ENCODE data around the gene TSHZ2. TPM values are rescaled to one million over a fixed set of nuclear protein-coding genes. Genes with fewer than 3 reads are reported as not detected.

The TSHZ2 gene
- total and polyA plus RNA-seq, 9 of the 15 experiments (the other 6 are each of a cell fraction or from before 2014, with no cell fraction given), result 0.03 to 0.20 (median 0.05) TPM; not detected in 4

DNA sequence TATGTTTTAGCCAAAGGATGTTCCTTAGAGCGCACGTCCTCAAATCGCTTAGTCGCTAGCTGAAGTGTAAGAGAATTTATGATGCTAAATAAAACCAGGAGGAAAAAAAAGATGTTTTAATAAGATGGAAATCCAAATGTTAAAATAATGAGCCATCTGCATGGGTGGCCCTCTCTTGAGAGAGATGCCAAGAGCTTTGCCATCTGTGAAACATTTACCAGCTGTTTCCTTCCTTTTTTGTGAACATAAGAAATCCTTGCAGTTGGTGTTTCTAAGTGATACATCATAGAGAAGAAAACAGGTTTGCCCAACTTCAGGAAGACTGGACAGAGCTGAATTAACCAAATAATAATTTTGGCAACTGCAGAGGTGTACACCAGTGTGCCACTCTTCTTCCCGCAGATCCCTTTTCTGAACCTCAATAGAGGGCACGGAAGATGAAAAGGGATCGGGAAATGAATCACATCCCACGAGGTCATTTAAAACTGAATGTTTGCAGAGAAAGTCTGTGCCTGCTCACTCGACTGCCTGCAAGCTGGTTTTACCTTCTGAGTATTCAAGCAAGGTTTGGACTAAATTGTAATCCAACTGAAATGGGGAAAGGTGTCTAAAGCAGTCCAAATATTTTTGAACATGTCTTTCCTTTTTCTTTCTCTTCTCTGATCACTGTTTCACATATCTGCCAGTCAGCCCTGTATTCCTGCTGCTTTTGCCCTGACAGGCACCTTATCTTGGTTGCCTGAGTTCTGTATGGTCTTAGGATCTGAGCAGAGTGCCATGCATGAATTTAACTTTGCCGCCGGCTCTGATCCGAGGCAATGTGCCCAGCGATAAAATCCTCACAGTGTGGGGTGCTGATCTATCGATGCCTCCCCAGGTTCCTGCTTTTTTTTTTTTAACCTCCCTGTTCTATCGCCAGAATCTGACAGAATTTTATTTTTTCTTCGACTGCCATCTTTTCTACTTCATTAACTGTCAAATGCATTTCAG is 35.5 kb upstream of the TSHZ2 start (continued):
- TF ChIP-seq, protein P1, sequence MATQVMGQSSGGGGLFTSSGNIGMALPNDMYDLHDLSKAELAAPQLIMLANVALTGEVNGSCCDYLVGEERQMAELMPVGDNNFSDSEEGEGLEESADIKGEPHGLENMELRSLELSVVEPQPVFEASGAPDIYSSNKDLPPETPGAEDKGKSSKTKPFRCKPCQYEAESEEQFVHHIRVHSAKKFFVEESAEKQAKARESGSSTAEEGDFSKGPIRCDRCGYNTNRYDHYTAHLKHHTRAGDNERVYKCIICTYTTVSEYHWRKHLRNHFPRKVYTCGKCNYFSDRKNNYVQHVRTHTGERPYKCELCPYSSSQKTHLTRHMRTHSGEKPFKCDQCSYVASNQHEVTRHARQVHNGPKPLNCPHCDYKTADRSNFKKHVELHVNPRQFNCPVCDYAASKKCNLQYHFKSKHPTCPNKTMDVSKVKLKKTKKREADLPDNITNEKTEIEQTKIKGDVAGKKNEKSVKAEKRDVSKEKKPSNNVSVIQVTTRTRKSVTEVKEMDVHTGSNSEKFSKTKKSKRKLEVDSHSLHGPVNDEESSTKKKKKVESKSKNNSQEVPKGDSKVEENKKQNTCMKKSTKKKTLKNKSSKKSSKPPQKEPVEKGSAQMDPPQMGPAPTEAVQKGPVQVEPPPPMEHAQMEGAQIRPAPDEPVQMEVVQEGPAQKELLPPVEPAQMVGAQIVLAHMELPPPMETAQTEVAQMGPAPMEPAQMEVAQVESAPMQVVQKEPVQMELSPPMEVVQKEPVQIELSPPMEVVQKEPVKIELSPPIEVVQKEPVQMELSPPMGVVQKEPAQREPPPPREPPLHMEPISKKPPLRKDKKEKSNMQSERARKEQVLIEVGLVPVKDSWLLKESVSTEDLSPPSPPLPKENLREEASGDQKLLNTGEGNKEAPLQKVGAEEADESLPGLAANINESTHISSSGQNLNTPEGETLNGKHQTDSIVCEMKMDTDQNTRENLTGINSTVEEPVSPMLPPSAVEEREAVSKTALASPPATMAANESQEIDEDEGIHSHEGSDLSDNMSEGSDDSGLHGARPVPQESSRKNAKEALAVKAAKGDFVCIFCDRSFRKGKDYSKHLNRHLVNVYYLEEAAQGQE (IDR thresholded peaks at IDR 0.05; ENCODE audit: borderline replicate concordance), result no peak
- TF ChIP-seq, protein P1 (CRISPR knock-in tag; IDR thresholded peaks at IDR 0.05; ENCODE audit: low read depth), result no peak
- TF ChIP-seq PKNOX1 (IDR thresholded peaks at IDR 0.05) (no peak), ZNF449 (CRISPR knock-in tag; IDR thresholded peaks at IDR 0.05) (no peak)
